HEK293 (cell line): ENCODE results near the gene NCKAP5L.

Experiments used
- CTCF ChIA-PET: fragments of 350-600 bp; formaldehyde crosslinking; extraction: SDS; loops from one replicate; lab custom pipeline; 2021; ENCODE audit warnings: antibody characterized with exemption; lab: Yijun Ruan, JAX
- POLR2A ChIA-PET: fragments of 300-600 bp; formaldehyde crosslinking; extraction: SDS; loops from one replicate; lab custom pipeline; 2020; ENCODE audit warnings: antibody characterized with exemption, inconsistent platforms; lab: Yijun Ruan, JAX
- H3K27ac ChIP-seq: fragments of 200-500 bp; sonication (Bioruptor generic); 2 replicates; pipeline ENCODE4 v1.5.1; 2014; ENCODE audit warnings: low read depth, low read length, control low read depth, inconsistent platforms; ENCODE audit errors: extremely low read depth
- H3K36me3 ChIP-seq, 2 experiments: fragments of 200-500 bp in 1 of 2; sonication (Bioruptor generic) in 1 of 2; 1 replicate in 1 of 2; 2 replicates in 1 of 2; pipeline ENCODE4 v1.5.1; 2014 to 2017; ENCODE audit warnings: inconsistent platforms in 2 of 2, low read length in 2 of 2; ENCODE audit not compliant: control insufficient read depth in 2 of 2, insufficient read depth in 1 of 2
- H3K4me1 ChIP-seq: fragments of 200-500 bp; sonication (Bioruptor generic); 2 replicates; pipeline ENCODE4 v1.5.1; 2014; ENCODE audit warnings: mild to moderate bottlenecking, low read length, inconsistent platforms; ENCODE audit not compliant: control insufficient read depth, insufficient read depth
- H3K4me3 ChIP-seq: 2 replicates; pipeline ENCODE4 v1.5.1; 2011; ENCODE audit warnings: low read depth, mild to moderate bottlenecking, control low read depth, low read length, moderate library complexity
- H3K9me3 ChIP-seq: fragments of 200-500 bp; sonication (Bioruptor generic); 2 replicates; pipeline ENCODE4 v1.5.1; 2014; ENCODE audit warnings: low read depth, low read length, inconsistent platforms; ENCODE audit not compliant: control insufficient read depth, insufficient read depth
- KLF1 ChIP-seq: fragments of 450-650 bp; formaldehyde crosslinking; IDR thresholded peaks from 2 replicates; pipeline ENCODE4 v1.5.1; 2016; ENCODE audit warnings: missing biosample characterization, missing genetic modification characterization
- KLF17 ChIP-seq: fragments of 450-650 bp; formaldehyde crosslinking; IDR thresholded peaks from 2 replicates; pipeline ENCODE4 v1.5.1; 2016; ENCODE audit warnings: missing biosample characterization, missing genetic modification characterization
- ZBTB1 ChIP-seq: fragments of 450-650 bp; formaldehyde crosslinking; IDR thresholded peaks from 2 replicates; pipeline ENCODE4 v1.5.1; 2016; ENCODE audit warnings: missing biosample characterization, missing genetic modification characterization
- ZBTB20 ChIP-seq: fragments of 450-650 bp; formaldehyde crosslinking; IDR thresholded peaks from 2 replicates; pipeline ENCODE4 v1.5.1; 2016; ENCODE audit warnings: missing biosample characterization, missing genetic modification characterization
- ZNF155 ChIP-seq: fragments of 450-650 bp; formaldehyde crosslinking; IDR thresholded peaks from 2 replicates; pipeline ENCODE4 v1.5.1; 2016; ENCODE audit warnings: missing biosample characterization, missing genetic modification characterization
- ZNF202 ChIP-seq: fragments of 450-650 bp; formaldehyde crosslinking; IDR thresholded peaks from 2 replicates; pipeline ENCODE4 v1.5.1; 2016; ENCODE audit warnings: missing biosample characterization, missing genetic modification characterization, borderline replicate concordance
- ZNF398 ChIP-seq: fragments of 450-650 bp; formaldehyde crosslinking; IDR thresholded peaks from 2 replicates; pipeline ENCODE4 v1.5.1; 2017; ENCODE audit warnings: missing biosample characterization, missing genetic modification characterization
- ZNF513 ChIP-seq: fragments of 450-650 bp; IDR thresholded peaks from 2 replicates; pipeline ENCODE4 v1.5.1; 2018; ENCODE audit warnings: missing biosample characterization, missing genetic modification characterization
- ZNF521 ChIP-seq: fragments of 450-650 bp; formaldehyde crosslinking; IDR thresholded peaks from 2 replicates; pipeline ENCODE4 v1.5.1; 2017; ENCODE audit warnings: missing biosample characterization, mild to moderate bottlenecking, missing genetic modification characterization
- ZNF654 ChIP-seq: fragments of 450-650 bp; formaldehyde crosslinking; IDR thresholded peaks from 2 replicates; pipeline ENCODE4 v1.5.1; 2016; ENCODE audit warnings: low read depth, missing biosample characterization, missing genetic modification characterization
- ZNF658 ChIP-seq: fragments of 450-650 bp; formaldehyde crosslinking; IDR thresholded peaks from 2 replicates; pipeline ENCODE4; 2016; ENCODE audit warnings: missing biosample characterization, missing genetic modification characterization
- ZNF670 ChIP-seq: fragments of 450-650 bp; formaldehyde crosslinking; IDR thresholded peaks from 2 replicates; pipeline ENCODE4 v1.5.1; 2016; ENCODE audit warnings: missing biosample characterization, missing genetic modification characterization, low read depth
- TF ChIP-seq, protein P1 (sequence below): fragments of 450-650 bp; formaldehyde crosslinking; IDR thresholded peaks from 2 replicates; pipeline ENCODE4 v1.5.1; 2017; ENCODE audit warnings: missing biosample characterization, mild to moderate bottlenecking, missing genetic modification characterization, moderate library complexity

Gene NCKAP5L

DNA sequence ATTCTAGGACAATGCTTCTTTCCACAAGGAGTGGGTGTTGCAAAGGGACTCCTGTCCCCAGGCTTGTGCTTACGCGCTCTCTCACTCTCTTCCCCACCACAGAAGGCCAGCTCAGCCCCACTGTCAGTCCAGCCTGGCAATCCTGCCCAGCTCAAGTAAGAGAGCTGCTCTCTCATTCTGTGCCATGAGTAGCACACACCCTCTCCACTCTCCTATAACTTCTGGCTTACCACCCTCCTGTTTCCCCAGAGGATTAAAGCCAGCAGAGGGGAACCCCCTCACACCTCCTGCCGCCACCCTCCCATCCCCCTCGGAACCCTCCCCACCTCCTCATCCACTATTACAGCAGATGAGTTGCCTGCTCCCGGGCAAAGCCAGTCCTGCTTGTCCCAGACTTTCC, 17.1 kb downstream of the NCKAP5L start:
- CTCF ChIA-PET, result interaction anchor here (0.5 to 1.6 kb wide), 6 partner anchors 11 to 156 kb away, joined by 3 to 7 read pairs (median 4); partner anchors contain the start of gene TMBIM6
- Histone ChIP-seq H3K4me3 (no peak overlapping the region), H3K9me3 (no peaks in the 10 kb centered on the region), H3K36me3 (peaks cover 3 to 22% of the 10 kb centered on the region in 2 experiments; a peak in 2 of 3 replicates), H3K27ac (no peak overlapping the region), H3K4me1 (no peaks in the 10 kb centered on the region)
- POLR2A ChIA-PET, result no interaction called here
- TF ChIP-seq ZNF654 (tag by site-specific recombination) (no peak), KLF1 (0 out of 2 replicates have a peak, but pooled peaks have one; percentile 8), ZNF398 (tag by site-specific recombination) (peak; percentile 51)
- TF ChIP-seq, protein P1, sequence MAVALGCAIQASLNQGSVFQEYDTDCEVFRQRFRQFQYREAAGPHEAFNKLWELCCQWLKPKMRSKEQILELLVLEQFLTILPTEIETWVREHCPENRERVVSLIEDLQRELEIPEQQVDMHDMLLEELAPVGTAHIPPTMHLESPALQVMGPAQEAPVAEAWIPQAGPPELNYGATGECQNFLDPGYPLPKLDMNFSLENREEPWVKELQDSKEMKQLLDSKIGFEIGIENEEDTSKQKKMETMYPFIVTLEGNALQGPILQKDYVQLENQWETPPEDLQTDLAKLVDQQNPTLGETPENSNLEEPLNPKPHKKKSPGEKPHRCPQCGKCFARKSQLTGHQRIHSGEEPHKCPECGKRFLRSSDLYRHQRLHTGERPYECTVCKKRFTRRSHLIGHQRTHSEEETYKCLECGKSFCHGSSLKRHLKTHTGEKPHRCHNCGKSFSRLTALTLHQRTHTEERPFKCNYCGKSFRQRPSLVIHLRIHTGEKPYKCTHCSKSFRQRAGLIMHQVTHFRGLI (tag by site-specific recombination), result no peak

DNA sequence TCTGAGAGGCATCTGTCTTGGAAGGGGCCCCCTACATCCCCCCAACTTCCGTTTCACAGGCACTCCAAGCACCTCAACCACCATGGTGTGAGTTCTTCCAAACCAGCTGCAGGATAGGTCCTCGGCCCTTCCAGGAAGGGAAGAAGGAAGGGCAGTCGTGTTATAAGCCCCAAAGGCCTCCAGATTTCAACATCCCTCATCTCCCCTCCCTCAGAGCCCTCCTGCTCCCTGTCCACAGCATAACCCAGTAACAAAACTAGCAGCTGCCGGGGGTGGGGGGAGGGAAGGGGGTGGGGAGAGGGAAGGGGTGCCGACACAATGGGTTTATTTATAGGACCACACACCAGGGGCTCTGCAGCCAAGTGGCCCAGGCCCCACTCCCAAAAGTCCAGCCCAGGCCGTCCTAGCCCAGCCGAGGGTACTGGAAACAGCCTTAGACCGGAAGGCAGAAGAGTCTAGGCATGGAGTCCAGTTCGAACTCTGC, 18.3 kb downstream of the NCKAP5L start:
- no peaks in the 10 kb centered on the region for H3K9me3 ChIP-seq
- ChIA-PET POLR2A (no interaction called here), CTCF (interaction anchor here (0.7 to 1.6 kb wide), 5 partner anchors 29 to 57 kb away, joined by 3 to 5 read pairs (median 3); no protein-coding TSS in a partner anchor)
- TF ChIP-seq ZNF658 (no peak), ZNF513 (no peak), ZBTB20 (tag by site-specific recombination) (no peak), ZNF155 (no peak), ZNF521 (no peak), ZBTB1 (tag by site-specific recombination) (no peak), ZNF202 (tag by site-specific recombination) (no peak)
- no peak overlapping the region for H3K27ac ChIP-seq
- H3K4me1 ChIP-seq, result no peaks in the 10 kb centered on the region
- peaks cover 0 to 28% of the 10 kb centered on the region in 2 experiments; a peak in 2 of 3 replicates for H3K36me3 ChIP-seq
- H3K4me3 ChIP-seq, result no peak overlapping the region

- H3K27ac ChIP-seq, result no peak overlapping the region
- TF ChIP-seq KLF17, result peak; percentile 85
- no peak for TF ChIP-seq ZNF670
- peak; percentile 50; the same call in 1 of the 2 replicates for TF ChIP-seq ZNF398 (tag by site-specific recombination)
- peak; percentile 56 for TF ChIP-seq KLF1
Measured at GRCh38 chr12:49809381-49809905, 18.8 kb downstream of the NCKAP5L start.

More at GRCh38 chr12:49809381-49809905, 18.8 kb downstream of the NCKAP5L start:
- Histone ChIP-seq H3K4me3 (no peak overlapping the region), H3K9me3 (no peaks in the 10 kb centered on the region), H3K4me1 (no peaks in the 10 kb centered on the region), H3K36me3 (peaks cover 0 to 33% of the 10 kb centered on the region in 2 experiments; a peak in 2 of 3 replicates)
- ChIA-PET POLR2A (no interaction called here), CTCF (interaction anchor here (0.5 to 1.6 kb wide), 4 partner anchors 32 to 58 kb away, joined by 3 to 5 read pairs (median 4); no protein-coding TSS in a partner anchor)
